Skeletal muscle tissue (tissue), 4 donors: Measurements from ENCODE around the gene KLHDC8A. TPM values are rescaled to one million over a fixed set of nuclear protein-coding genes. Genes with fewer than 3 reads are reported as not detected.

Source experiments
- H3K27ac ChIP-seq: one replicate; pipeline ENCODE4 v1.7.0; 2013; ENCODE audit warnings: mild to moderate bottlenecking, low read depth, low read length, inconsistent platforms
- H3K27me3 ChIP-seq, 3 donors: one replicate each; pipeline ENCODE4 v1.7.0; 2013; ENCODE audit warnings: low read length in 3 of 3; ENCODE audit not compliant: control insufficient read depth in 3 of 3, insufficient read depth in 3 of 3
- H3K36me3 ChIP-seq, 3 donors: one replicate each; pipeline ENCODE4 v1.7.0; 2013; ENCODE audit warnings: low read length in 3 of 3; ENCODE audit not compliant: control insufficient read depth in 3 of 3, insufficient read depth in 3 of 3
- H3K4me1 ChIP-seq, 3 donors: one replicate each; pipeline ENCODE4 v1.7.0; 2013; ENCODE audit warnings: low read length in 3 of 3, mild to moderate bottlenecking in 3 of 3; ENCODE audit not compliant: control insufficient read depth in 3 of 3, insufficient read depth in 3 of 3
- H3K4me3 ChIP-seq, 3 donors: one replicate each; pipeline ENCODE4 v1.7.0; 2013; ENCODE audit warnings: low read length in 3 of 3
- H3K9ac ChIP-seq, 3 donors: one replicate each; pipeline ENCODE4 v1.7.0; 2013; ENCODE audit warnings: low read length in 3 of 3, mild to moderate bottlenecking in 3 of 3, moderate library complexity in 2 of 3, low read depth in 1 of 3
- H3K9me3 ChIP-seq, 3 donors: one replicate each; pipeline ENCODE4 v1.7.0; 2013; ENCODE audit warnings: low read length in 3 of 3; ENCODE audit not compliant: control insufficient read depth in 3 of 3
- total RNA-seq: library from RNA; depleted of rRNA; stranded (reverse); fragments of >200 nt; gene quantifications from one replicate; pipeline ENCODE4 v1.2.3, GENCODE V29; 2014
- donor health status: Osteomylitis.

Gene KLHDC8A
- total RNA-seq, 1 donor from 2014 or later = 0.52 TPM

DNA sequence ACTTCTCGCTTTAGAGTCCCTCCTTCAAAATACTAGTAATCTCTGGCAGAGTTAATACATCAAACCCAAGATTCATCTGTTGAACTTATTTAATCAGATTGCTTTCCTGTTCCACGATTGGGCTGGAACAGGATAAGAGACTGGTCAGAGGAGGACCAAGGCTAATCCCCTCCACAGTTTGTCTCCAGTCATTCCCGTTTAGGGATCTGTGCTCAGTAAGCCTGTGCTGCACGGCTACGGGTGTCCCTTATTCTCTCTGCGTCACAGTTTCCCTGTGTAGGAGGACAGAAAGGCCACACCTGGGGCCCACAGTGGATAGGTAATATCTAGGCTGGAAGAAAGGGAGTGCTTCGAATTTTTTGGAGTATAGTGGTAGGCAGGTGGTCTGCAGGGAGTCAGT lies 18.7 kb downstream of the KLHDC8A start:
- no peaks in the 10 kb centered on the region for H3K9me3 ChIP-seq
- no peak overlapping the region for H3K27ac ChIP-seq
- H3K4me3 ChIP-seq = no peak overlapping the region
- H3K9ac ChIP-seq = no peak overlapping the region
- peaks cover 3 to 10% (median 7%) of the 10 kb centered on the region in 3 donors for H3K27me3 ChIP-seq
- peaks cover 5 to 26% (median 5%) of the 10 kb centered on the region in 3 donors for H3K4me1 ChIP-seq
- no peaks in the 10 kb centered on the region for H3K36me3 ChIP-seq

GRCh38 chr1:205337481-205337880 lies 19.2 kb downstream of the KLHDC8A start:
- H3K27me3 ChIP-seq = peaks cover 0 to 5% (median 3%) of the 10 kb centered on the region in 3 donors
- H3K4me1 ChIP-seq = peaks cover 9 to 30% (median 10%) of the 10 kb centered on the region in 3 donors
- H3K9ac ChIP-seq = no peak overlapping the region
- H3K9me3 ChIP-seq = no peaks in the 10 kb centered on the region
- H3K27ac ChIP-seq = no peak overlapping the region
- no peaks in the 10 kb centered on the region for H3K36me3 ChIP-seq
- H3K4me3 ChIP-seq = no peak overlapping the region

DNA sequence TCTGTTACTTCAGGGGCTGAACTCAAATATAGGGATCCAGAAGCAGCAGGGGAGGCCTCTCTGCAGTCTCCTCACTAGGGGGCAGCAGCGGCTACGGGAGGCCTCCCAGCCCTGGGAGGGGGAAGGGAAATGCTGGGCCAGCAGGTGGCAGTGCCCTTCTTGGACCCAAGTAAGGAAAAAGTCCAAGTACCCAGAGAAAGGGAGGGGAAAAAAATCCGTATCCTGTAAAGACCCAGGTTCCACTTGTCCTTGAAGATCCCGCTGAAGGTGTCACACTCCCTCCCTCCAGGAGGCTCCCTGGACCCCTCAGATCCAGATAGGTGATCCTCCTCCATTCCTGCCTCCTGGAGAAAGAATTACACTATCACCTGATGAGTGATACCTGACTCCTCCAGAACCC lies 21.0 kb downstream of the KLHDC8A start:
- Histone ChIP-seq H3K9ac (no peak overlapping the region), H3K27me3 (peaks cover 0 to 3% (median 0%) of the 10 kb centered on the region in 3 donors), H3K4me1 (peaks cover 27 to 48% (median 27%) of the 10 kb centered on the region in 3 donors), H3K36me3 (no peaks in the 10 kb centered on the region), H3K9me3 (no peaks in the 10 kb centered on the region), H3K4me3 (no peak overlapping the region), H3K27ac (no peak overlapping the region)

DNA sequence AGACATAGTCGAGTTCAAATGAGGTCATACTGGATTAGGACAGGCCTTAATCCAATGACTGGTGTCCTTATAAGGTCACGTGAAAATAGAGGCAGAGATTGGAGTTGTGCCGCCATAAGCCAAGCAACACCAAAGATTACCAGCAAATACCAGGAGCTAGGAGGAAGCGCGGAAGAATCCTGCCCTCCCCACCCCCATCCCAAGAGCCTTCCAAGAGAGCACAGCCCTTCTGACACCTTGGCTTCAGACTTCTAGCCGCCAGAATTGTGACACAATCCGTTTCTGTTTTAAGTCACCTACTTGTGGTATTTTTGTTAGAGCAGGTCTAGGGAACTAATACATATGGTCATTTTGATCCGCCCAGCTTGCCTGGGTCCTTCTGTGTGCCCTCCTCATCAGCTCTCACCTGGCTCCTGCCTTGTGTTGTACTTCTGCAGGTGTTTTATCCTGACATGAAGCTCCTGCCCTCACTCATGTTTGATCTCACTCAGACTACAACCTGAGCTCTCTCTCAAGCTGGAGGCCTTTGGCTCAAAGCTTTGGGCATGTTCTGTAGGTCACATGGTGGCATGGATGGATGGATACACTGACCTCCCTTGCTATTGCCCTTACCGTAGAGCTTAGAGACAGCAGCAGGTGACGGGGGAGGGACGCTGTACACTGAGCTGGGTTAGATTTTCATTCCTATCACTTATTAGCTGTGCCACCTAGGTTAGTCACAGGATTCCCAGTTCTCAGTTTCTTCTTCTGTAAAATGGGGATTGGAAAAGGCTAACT lies 24.5 kb downstream of the KLHDC8A start:
- H3K9me3 ChIP-seq = no peaks in the 10 kb centered on the region
- H3K36me3 ChIP-seq = no peaks in the 10 kb centered on the region
- H3K4me1 ChIP-seq = peaks cover 56 to 74% (median 58%) of the 10 kb centered on the region in 3 donors
- H3K4me3 ChIP-seq = peak overlapping the region in 2 of 3 donors; percentile 14 to 17
- H3K27me3 ChIP-seq = no peaks in the 10 kb centered on the region
- H3K9ac ChIP-seq = peak overlapping the region in 2 of 3 donors; percentile 27 to 50
- H3K27ac ChIP-seq = peak overlapping the region; percentile 55

GRCh38 chr1:205330150-205330549 lies 26.6 kb downstream of the KLHDC8A start:
- no peak overlapping the region for H3K27ac ChIP-seq
- no peaks in the 10 kb centered on the region for H3K27me3 ChIP-seq
- no peaks in the 10 kb centered on the region for H3K9me3 ChIP-seq
- H3K36me3 ChIP-seq = no peaks in the 10 kb centered on the region
- H3K9ac ChIP-seq = no peak overlapping the region
- no peak overlapping the region for H3K4me3 ChIP-seq
- peaks cover 53 to 63% (median 53%) of the 10 kb centered on the region in 3 donors for H3K4me1 ChIP-seq

DNA sequence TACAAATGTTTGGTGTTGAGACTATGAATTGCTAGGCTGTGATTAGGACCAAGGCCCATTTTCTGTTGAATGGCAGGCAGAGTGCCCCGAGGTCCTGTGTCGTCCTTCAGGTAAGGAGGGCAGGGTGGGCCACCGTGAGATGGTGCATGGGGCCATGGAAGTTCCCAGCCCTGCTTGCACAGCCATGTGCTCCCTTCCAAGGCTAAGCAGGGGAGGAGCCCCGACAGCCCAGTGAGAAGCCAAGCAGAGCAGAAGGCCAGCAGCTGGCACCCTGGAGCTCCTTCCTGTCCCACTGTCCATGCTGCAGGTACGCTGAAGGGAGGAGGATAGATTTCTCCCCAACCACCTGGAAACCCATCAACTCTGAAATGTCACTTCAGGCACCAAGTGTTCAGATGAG lies 27.0 kb downstream of the KLHDC8A start:
- Histone ChIP-seq H3K9ac (no peak overlapping the region), H3K27me3 (no peaks in the 10 kb centered on the region), H3K4me1 (peaks cover 53 to 67% (median 57%) of the 10 kb centered on the region in 3 donors), H3K36me3 (no peaks in the 10 kb centered on the region), H3K4me3 (no peak overlapping the region), H3K9me3 (no peaks in the 10 kb centered on the region), H3K27ac (no peak overlapping the region)

DNA sequence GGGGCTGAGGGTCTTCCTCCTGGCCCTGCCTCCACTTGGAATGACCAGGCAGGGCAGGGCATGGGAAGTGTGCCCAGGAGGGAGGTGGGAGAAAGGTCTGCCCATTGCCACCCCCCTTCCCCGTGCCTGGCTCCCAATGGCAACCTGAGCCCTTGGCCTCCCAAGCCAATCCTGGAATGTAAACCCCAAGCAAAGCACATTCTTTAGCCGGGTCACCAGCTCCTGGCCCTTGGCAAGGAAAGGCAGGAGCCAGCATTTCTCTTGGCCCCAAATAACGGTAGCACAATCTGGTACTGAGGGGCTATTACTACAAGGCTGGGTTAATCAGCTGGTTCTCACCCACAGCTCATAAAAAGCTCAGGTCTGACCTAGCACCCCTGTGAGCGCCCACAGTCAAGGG lies 28.2 kb downstream of the KLHDC8A start:
- Histone ChIP-seq H3K27ac (peak overlapping the region; percentile 32), H3K4me1 (peaks cover 53 to 65% (median 57%) of the 10 kb centered on the region in 3 donors), H3K9me3 (no peaks in the 10 kb centered on the region), H3K36me3 (no peaks in the 10 kb centered on the region), H3K9ac (peak overlapping the region; percentile 2 to 68 (median 59)), H3K27me3 (no peaks in the 10 kb centered on the region), H3K4me3 (peak overlapping the region in 1 of 3 donors; percentile 29)

GRCh38 chr1:205326812-205327466 lies 29.8 kb downstream of the KLHDC8A start:
- no peaks in the 10 kb centered on the region for H3K27me3 ChIP-seq
- peak overlapping the region; percentile 3 for H3K27ac ChIP-seq
- no peak overlapping the region for H3K4me3 ChIP-seq
- no peak overlapping the region for H3K9ac ChIP-seq
- H3K9me3 ChIP-seq = no peaks in the 10 kb centered on the region
- no peaks in the 10 kb centered on the region for H3K36me3 ChIP-seq
- peaks cover 45 to 56% (median 50%) of the 10 kb centered on the region in 3 donors for H3K4me1 ChIP-seq

- Histone ChIP-seq H3K27ac (no peak overlapping the region), H3K27me3 (no peaks in the 10 kb centered on the region), H3K4me1 (peaks cover 39 to 51% (median 46%) of the 10 kb centered on the region in 3 donors), H3K9ac (peak overlapping the region in 1 of 3 donors; percentile 33), H3K36me3 (no peaks in the 10 kb centered on the region), H3K4me3 (no peak overlapping the region), H3K9me3 (no peaks in the 10 kb centered on the region)
These were observed 31.3 kb downstream of the KLHDC8A start for GRCh38 chr1:205325334-205325884.

DNA sequence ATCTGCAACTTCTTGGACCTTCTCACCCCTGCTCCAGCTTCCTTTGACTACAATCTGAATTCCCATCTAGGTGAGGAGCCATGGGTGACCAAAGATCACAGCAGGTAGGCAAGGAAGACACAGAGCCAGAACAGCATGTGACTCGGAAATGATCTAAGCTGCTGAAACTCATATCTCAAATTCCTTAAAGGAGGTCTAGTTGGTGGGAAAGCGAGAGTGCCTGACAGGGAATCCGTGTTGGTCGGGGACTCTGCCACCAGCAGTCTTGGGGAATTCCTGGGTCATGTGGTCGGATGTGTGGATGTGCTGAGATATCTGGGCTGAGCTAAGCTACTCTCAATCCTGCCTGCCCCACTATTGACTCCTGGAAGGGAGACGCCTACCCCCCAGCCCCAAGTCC lies 31.9 kb downstream of the KLHDC8A start:
- H3K27ac ChIP-seq = no peak overlapping the region
- H3K4me1 ChIP-seq = peaks cover 35 to 49% (median 40%) of the 10 kb centered on the region in 3 donors

More for the DNA sequence above, 31.9 kb downstream of the KLHDC8A start:
- H3K9me3 ChIP-seq = no peaks in the 10 kb centered on the region
- H3K36me3 ChIP-seq = no peaks in the 10 kb centered on the region
- no peaks in the 10 kb centered on the region for H3K27me3 ChIP-seq
- H3K9ac ChIP-seq = peak overlapping the region in 1 of 3 donors; percentile 5
- no peak overlapping the region for H3K4me3 ChIP-seq
